HG03095 (cell line): ENCODE results near the gene LGALS3.

Source experiments
- ATAC-seq: cut with Tn5 transposase; IDR thresholded peaks from one replicate; pipeline ENCODE4 v1.9.1; 2021; ENCODE audit warnings: moderate library complexity; ENCODE audit not compliant: unreplicated experiment

Gene LGALS3

DNA sequence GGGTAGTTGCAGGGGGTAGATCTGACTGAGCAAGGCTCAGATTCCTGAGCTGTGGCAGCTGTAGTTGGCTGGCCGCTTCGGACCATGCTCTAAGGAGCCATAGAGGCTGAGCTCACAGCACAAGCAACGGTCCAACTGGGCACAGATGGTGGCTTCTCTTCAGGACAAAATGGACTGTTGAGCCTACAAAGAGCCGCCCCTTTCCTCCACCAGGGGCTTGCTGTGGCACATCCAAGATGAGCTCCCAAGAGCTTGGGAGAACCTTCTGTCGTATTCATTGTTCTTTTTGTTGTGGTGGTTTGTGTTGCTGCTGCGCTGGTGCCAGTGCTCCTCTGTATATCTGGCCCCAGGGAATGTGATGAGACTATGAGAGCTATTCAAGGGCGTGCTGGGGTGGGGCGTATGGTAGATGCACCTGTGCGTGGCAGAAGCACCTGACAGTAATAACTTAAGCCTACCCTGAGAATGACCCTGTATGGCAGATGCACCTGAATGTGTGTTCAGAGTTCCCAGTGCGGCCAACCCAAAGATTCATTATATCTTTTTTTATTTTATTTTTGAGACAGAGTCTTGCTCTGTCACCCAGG, 17.8 kb upstream of the LGALS3 start:
- ATAC-seq = no peak

DNA sequence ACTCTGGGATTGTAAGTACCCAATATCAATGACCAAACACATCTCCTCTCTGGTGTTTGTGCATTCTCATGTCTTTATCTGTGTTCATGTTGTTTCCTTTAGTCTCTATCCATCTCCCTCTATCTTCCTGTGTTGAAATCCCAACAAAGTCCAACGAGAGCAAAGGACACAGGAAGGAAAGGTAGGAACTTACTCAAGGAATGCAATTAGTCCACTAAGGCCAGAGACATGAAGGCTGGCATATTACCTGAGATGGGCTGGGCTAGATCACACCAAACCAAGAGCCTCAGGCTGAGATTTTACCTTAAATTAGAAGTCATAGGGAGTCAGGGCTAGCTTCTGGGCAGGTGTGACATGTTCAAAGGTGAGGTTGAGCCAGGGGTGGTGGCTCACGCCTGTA, 14.3 kb upstream of the LGALS3 start:
- ATAC-seq = no peak

DNA sequence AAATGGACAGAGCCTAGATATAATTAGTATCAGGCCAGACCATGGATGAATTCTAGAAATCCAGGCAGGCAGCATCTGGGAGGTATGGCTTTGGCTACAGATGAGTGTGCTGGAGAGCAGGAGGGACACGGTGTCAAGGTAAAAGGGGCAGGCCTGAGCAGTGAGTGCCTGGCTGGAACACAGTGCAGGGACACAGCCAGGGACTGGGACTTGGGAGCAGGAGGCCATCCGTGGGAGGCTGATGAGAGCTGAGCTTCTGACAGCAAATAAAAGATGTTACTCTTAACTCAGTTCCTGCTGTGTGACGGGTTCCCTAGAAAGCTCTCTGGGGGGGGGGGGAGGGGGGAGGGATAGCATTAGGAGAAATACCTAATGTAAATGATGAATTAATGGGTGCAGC, 13.6 kb upstream of the LGALS3 start:
- ATAC-seq = no peak

DNA sequence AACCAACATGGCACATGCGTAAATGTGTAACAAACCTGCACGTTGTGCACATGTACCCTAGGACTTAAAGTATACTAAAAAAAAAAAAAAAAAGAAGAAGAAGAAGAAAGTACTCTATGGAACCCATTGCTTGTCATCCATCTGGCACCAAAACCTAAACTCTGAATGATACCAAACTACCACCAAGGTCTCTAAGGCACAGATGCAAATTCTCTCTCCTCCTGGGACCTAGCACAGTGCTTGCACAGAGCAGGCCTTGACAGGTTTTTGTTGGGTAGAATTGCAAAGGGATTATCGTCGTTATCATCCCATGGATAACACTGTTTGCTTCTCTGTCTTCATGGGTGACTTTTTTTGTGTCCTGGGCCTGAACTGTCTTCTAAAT, 13.2 kb upstream of the LGALS3 start:
- ATAC-seq = no peak

DNA sequence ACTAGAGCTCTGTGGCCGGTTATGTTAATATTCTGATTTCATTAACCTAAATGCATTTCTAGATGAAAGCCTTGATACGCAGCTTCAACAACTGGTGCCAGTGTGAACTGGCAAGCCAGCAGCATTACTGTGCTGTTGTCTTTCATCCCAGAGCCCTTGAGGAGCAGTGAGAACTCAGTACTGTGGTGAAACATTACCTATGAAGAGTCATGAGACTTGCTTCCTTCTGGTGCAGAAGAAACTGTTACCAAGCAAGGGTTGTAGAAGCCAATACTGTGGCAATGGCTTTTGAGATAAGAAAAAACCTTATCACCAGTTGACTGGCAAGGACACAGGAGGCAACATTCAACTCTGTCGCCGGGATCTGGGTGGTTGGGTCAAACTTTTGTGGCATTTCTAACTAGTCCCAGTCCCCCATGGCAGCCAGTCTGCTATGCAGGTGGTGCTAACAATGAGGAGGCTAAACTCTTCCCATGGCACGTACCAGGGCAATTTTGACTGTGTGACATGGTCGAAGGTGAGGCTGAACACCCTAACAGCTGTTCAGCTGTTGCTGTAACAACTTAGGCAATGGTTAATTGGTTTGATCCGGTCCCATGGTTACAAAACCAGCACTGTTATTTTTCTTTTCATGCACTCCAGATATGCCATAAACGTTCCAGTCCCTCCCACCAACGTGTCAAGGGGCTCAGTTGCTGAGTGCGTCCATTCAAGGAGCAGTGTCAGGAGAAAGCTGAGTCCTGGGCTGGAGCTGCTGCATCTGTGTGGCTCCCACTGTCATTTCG, 12.6 kb upstream of the LGALS3 start:
- no peak for ATAC-seq

DNA sequence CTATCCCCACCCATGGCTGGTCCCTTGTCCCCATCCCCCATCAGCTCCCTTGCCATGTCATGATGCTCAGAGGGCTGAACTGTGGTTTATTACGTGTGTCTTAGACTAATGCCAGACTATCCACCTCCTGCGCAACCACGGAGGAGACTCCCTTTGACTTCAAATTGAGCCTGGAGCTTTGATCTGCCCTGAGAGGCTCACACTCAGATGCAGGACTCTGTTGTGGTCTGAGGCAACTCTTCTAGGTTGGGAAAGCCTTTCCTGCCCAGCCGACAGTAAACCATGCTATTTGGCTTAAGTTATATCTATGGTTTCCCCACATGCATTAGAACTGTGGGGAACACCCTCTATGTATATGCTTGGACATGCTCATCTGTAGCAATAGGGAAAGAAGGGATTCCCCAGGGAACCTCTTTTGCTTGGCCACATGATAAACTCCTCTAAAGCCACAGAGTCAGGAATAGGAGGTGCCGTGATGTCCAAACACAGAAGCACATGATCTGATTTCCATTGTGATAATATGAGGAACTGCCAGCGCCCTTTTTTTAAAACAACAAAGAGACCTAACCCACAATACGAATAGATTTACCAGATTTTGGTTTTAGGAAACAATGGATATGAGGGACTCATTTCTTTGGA, 11.1 kb upstream of the LGALS3 start:
- no peak for ATAC-seq

DNA sequence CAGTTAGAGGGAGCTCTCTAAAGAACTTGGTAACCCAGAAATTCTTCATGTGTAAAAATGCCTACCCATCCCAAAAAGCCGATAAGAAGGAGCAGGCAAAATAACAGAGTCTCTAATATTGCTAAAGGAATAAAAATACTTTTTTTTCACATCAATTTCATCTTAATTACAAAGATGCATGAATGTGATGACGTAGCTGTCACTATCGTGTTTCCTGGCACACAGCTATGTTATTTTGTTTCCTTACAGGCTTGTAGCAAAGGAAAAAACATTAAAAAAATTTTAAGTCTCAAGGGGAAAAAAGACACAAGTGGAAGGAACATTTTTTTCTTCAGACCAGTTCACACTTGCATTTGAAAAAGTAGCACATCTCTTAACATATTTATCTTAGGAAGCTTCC, 10.3 kb upstream of the LGALS3 start:
- ATAC-seq = no peak

DNA sequence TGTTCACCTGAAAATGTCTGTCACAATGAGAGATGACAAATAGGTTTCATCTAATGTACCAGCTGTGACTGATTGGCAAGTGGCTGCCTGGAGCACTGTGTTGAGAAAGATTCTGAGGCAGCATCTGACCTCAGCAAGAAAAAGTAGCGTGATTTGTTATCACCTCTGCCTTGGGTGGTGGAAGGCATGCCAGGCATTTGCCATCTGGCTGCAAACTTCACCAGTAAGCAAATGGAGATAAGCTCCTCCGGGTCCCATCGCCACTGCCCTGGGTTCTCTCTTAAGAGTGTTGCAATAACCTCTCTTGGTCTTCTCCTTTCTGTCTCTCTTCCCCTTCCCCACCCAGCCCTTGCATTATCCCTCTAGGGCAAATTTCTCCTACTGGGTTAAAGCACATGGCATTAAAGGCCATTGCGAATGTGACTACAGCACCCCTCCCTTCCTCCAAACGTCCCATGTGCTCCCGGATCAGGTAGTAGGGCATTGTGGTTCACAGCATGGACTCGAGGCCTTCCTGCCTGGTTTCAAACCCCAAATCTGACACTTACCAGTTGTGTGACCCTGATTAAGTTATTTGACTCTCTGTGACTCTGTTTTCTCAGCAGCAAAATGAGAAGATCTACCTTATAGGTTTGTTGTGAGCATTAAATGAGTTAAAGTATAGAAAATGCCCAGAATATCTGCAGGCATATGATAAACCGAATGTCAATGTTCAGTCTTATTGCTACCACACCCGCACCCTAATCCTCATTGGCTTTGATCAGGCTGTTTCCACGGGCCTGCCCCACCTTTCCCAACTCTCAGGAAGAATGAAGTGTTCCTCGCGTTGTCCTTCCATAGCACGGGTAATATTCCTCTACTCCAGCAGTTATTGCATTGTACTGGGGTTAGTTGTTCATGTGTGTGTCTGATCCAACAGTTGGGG, 8.2 kb upstream of the LGALS3 start:
- no peak for ATAC-seq

DNA sequence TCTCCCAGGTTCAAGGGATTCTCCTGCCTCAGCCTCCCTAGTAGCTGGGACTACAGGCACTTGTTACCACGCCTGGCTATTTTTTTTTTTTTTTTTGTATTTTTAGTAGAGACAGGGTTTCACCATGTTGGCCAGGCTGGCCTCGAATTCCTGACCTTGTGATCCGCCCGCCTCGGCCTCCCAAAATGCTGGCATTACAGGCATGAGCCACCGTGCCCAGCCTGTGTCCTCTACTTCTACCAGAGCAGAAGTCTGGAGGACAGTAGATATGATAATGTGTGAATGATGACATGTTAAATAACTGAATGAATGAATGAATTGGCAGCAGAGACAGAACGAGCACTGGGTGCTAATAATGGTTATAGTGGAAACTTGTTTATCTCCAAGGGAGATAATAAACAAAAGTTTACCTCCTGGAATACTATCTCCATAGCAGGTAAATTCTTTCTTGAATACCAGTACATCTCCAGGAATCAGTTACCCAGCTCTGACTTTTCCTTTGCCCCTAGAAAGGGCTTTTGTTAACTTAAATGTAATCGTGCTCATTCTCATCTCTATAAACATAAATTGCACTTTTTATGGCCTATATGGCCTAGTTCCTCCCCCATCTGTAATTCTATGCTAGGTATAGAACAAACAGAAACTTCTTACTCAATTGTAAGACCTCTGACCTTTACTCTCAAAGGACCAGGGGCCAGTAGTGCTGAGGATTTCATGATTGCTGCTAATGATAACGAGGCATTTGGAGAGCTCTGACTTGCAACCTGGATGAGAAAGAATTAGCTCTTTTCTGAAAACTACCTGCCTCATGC, 7.2 kb upstream of the LGALS3 start:
- no peak for ATAC-seq

DNA sequence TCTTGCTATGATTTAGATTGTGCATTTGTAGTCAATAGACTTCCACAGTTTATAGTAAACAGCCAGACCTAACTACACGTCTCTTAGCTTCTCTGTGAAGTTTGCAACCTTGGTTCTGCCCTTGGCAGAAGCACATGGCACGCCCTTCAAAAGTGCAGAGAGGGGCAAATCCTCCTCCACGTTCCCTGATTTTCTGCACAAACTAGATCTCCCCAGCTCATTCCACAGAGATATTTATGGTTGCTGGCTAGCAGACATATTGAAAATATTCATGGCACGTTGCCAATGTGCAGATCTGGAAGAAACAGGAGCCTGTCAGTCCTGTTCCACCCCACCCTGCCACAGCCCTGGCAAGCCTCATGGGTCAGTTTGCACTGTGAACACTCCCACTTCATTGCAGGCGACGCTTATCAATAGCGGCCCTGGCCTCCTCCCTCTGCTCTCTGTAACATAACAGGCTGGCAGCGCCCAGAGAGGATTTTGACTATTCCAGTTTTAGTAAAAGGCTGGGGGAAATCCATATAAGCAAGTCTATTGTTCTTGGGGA, 6.5 kb upstream of the LGALS3 start:
- no peak for ATAC-seq

DNA sequence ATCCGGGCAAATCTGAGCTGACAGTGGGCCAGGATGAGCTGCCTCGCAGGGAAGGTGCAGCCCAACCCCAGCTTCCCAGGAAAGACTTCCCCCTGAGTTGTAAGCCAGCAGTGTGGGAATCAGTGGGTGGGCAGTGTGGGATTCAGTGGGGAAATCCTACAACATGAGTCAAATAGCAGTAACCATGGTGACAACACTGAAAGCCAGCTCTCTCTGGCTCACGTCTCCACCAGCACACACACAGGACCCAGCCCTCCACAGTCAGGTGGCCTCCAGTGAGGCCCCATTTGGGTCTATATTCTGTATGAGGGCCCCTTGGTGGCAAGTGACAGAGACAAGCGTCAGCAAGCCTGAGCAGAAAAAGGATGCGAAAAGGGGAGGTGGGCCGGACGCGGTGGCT, 6.0 kb upstream of the LGALS3 start:
- ATAC-seq = no peak

DNA sequence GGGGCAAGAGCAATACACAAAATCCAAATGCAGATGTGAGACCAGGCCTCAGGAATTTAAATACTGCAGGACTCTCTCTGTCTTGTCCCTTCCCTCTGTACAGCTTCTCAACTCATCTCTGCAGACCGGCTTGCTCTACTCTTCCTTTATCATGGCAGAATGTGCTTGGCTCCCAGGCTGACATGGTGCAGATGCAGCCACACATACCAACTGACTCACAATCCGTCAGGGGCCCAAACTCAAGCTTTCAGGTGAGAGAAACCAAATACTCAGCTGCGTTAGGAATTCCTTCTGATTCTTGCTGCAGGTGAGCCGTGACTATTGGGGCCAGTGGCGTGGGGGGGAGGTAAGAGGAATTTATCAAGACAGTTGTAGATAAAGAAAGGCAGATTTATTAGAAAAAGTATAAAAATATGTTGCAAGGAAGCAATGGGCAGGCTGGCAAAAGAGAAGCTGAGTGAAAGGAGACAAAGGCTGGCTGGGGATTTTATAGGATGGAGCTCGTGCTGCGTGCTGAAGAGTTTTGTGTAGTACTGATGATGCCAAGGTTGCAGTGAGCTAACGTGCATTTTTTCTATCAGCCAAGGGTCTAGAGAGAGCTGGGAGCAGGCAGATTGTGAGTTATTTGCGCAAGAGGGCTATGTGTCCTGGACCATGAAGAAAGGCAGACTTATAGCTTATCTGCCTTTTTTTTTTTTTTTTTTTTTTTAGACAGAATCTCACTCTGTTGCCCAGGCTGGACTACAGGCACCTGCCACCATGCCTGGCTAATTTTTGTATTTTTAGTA, 5.0 kb upstream of the LGALS3 start:
- no peak for ATAC-seq

DNA sequence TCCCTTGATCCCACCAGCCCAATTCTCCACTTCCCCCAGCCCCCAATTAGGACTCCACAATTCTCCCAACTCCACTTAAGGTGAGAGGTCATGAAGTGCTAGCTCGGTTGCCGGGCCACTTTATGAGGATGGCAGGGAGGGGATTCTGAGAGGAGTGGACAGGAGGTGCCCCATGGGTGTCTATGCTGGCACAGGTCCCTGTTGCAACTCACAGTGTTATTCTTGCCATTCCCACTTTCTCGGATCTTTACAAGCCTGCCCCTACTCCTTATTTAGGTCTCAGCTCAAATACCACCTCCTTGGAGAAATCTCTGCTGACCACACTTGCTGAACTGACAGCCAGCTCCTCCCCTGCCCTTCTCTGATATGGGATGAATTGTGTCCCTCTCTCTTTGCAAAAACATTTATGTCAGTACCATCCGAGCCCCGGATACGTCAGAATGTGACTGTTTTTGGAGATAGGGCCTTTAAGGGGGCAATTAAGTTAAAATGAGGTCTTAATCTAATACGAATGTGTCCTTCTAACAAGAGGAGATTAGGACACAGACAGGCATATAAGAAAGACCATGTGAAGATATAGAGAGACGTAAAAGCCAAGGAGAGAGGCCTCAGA, 4.2 kb upstream of the LGALS3 start:
- no peak for ATAC-seq

DNA sequence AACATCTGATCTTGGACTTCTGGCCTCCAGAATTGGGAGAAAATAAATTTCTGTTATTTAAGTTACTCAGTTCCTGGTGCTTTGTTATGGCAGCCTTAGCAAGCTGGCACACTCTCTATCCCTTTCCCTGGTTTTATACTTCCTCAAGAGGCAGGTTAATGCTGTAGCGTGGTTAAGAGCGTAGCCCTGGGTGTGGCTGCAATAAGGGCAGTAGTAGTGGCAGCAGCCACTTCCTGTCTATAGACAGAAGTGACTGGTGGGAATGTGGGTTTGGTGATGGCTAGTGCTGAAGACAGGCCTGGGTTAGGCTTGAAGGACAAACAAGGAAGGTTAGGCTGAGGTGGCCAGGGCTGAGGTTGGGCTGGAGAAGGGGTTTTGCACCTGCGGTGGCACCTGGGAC, 3.6 kb upstream of the LGALS3 start:
- ATAC-seq = no peak

DNA sequence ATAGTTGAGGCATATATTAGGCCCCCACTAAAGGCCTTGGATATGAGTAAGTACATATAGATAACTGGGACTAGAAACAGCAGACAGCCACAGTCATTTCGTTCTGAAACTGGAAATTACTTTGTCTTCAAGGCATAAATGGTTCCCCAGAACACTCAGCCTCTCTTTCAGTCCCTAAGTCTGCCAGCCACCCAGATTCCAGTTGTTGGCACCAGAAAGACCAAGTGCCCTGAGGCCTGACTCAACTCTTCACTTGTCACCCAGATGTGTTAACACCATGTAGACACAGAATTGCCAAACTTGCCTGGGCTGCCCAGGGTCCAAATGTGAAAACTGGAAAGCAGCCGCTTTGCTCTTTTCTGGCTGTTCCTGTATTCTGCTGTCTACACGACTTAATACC, 3.0 kb upstream of the LGALS3 start:
- no peak for ATAC-seq

DNA sequence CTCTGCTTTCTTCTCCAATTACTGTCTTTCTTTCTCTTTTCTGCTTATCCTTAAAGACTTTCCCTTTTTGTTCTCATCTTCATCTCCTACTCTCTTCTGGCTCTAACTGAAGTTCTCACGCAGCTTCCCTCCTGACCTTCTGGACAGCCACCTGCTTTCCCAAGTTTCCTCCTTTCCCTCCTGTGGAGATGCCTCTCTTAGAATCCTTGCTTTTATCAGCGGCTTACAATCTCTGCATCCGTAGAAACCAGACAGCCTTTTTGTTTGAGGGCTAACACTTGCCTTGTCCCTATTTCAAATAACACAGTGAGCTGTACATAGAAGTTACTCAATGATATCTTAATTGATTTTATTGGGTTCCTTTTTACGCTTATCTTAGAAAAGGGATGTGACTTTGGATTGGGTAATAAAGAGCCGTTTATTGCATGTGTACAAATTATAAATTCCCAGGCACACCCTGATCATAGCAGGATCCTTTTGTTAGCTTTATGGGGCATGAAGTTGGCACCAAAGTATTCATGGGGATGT, 2.1 kb upstream of the LGALS3 start:
- no peak for ATAC-seq

DNA sequence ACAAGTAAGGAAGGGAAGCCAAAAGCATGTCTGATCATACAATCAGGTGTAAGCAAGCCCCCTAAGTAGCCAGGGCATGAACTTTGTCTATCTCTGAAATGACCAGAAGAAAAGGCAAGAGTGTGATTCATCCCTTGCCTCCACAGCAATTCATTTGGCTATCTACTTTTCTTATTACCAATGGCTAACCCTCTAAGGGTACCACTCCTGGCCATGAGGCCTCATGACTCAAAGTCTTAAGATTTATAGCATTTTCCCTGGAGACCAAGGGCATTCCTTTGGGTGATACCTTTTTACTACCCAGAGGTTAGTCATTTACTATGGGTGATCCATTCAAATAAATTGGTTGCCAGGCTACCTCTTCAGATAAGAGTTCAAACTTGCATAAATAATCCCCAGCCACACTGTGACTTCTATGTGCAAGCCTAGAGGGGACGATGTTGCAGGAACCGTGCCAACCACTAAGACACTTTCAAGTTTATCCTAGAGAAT, 1.5 kb upstream of the LGALS3 start:
- ATAC-seq = no peak

DNA sequence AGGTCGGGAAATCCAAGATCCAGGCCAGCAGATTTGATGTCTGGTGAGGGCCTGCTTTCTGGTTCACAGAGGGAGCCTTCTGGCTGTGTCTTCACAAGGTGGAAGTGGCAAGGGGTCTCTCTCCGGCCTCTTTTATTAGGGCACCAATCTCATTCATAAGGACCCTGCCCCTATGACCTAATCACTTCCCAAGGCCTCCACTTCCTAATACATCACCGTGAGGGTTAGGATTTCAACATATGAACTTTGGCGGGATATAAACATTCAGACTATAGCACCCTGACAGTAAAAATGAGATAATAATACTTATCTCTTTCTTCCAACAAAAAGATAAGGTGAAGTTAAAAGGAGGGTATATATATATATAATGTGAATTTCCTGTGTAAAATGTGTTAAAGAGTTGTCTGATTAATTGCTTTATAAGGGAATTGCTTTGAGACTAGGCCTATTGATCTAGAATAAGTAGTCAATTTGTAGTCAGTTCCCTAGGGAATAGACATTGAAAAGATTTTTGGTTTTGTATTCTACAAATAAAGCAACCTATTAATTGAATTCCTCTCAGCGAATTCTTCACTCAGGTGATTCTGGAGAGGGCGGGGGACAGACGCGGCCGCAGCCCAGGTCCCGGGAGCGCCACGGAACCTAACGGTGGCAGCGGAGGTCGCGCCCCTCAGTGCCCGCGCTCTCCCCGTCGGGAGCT, 516 bp upstream of the LGALS3 start:
- no peak for ATAC-seq
